ENCODE measurements around the gene SPATA1. TPM values are rescaled to one million over a fixed set of nuclear protein-coding genes. Genes with fewer than 3 reads are reported as not detected.
A peak's percentile ranks its signal among the peaks of the same experiment; 100 is the strongest.

The SPATA1 gene
- total and polyA plus RNA-seq, 2 donors (not counting 1 experiment from before 2014, with no cell fraction given): 0.73 to 8.6 TPM

DNA sequence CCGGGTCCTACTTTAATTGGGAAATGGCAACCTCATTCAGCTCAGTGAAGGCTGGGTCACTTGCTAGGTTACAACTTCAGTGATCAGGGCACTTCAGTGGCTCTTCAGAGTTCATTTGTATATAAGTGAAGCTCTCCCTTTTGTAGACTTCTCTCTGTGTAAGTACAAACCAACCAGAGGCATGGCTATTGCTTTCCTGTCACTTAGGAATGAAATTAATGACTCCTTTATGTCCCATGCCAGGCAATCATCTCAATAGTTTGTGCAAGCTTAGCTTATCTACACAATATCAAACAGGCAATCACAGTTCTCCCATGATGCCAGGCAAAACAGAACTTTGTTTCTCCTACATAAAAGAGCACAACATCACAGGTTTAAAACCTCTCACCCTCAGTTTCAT lies 90.8 kb downstream of the SPATA1 start:
- no peak overlapping the region for H2AFZ ChIP-seq (ENCODE audit: insufficient read depth, low read depth, low read length, poor library complexity, severe bottlenecking)
- H3K9me3 ChIP-seq (ENCODE audit: control extremely low read depth in 1 of 3, control insufficient read depth in 2 of 3, insufficient read depth in 1 of 3, low read length in 2 of 3): peaks cover 0 to 4% (median 1%) of the 10 kb centered on the region in 3 donors
- H4K20me1 ChIP-seq (ENCODE audit: control insufficient read depth, insufficient read depth, low read length, poor library complexity, severe bottlenecking): no peaks in the 10 kb centered on the region
- CTCF ChIA-PET: no interaction called here
- DNase-seq: no peak
- POLR2A ChIA-PET: no interaction called here
- 100% methylated on average over 1 of the region's 1 CpG for WGBS (ENCODE audit: insufficient coverage)
- no peak overlapping the region for H3K4me3 ChIP-seq (ENCODE audit: control extremely low read depth in 1 of 5, extremely low read depth in 1 of 5, insufficient read depth in 1 of 5, low read depth in 2 of 5, low read length in 4 of 5)
- no peak overlapping the region for H3K27ac Mint-ChIP-seq
- no peaks in the 10 kb centered on the region for H3K27me3 Mint-ChIP-seq
- intact Hi-C loops (cut with micrococcal nuclease): no loop called here
- no peak overlapping the region for H3K4me3 Mint-ChIP-seq
- H3K4me1 ChIP-seq (ENCODE audit: control insufficient read depth in 2 of 2, insufficient read depth in 2 of 2, low read length in 2 of 2): no peaks in the 10 kb centered on the region
- H3K79me2 ChIP-seq (ENCODE audit: control insufficient read depth, insufficient read depth, low read length): no peaks in the 10 kb centered on the region
- peaks cover 12% of the 10 kb centered on the region for H3K4me1 Mint-ChIP-seq
- TF ChIP-seq, protein P1, sequence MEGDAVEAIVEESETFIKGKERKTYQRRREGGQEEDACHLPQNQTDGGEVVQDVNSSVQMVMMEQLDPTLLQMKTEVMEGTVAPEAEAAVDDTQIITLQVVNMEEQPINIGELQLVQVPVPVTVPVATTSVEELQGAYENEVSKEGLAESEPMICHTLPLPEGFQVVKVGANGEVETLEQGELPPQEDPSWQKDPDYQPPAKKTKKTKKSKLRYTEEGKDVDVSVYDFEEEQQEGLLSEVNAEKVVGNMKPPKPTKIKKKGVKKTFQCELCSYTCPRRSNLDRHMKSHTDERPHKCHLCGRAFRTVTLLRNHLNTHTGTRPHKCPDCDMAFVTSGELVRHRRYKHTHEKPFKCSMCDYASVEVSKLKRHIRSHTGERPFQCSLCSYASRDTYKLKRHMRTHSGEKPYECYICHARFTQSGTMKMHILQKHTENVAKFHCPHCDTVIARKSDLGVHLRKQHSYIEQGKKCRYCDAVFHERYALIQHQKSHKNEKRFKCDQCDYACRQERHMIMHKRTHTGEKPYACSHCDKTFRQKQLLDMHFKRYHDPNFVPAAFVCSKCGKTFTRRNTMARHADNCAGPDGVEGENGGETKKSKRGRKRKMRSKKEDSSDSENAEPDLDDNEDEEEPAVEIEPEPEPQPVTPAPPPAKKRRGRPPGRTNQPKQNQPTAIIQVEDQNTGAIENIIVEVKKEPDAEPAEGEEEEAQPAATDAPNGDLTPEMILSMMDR (IDR thresholded peaks at IDR 0.05): no peak
- TF ChIP-seq EZH2 (IDR thresholded peaks at IDR 0.05; ENCODE audit: borderline replicate concordance, insufficient read depth, low read depth, low read length, poor library complexity, severe bottlenecking): no peak
- H3K27me3 ChIP-seq (replicated peaks in 1 of 4; ENCODE audit: control extremely low read depth in 1 of 4, control insufficient read depth in 3 of 4, insufficient read depth in 4 of 4, low read length in 3 of 4): no peaks in the 10 kb centered on the region
- no peak for ATAC-seq (ENCODE audit: low read depth)
- H3K36me3 ChIP-seq (replicated peaks in 1 of 2; ENCODE audit: control extremely low read depth in 1 of 2, control insufficient read depth in 1 of 2, extremely low read depth in 1 of 2, insufficient read depth in 2 of 2, low read length in 1 of 2): no peaks in the 10 kb centered on the region
- no peak overlapping the region for H3K27ac ChIP-seq (ENCODE audit: low read length in 2 of 2)
- H3K9ac ChIP-seq (ENCODE audit: low read length): no peak overlapping the region
- H3K9me3 Mint-ChIP-seq (ENCODE audit: insufficient read depth): peaks cover 2% of the 10 kb centered on the region
- no peak overlapping the region for H3K4me2 ChIP-seq (replicated peaks; ENCODE audit: low read depth, low read length, poor library complexity, severe bottlenecking)

DNA sequence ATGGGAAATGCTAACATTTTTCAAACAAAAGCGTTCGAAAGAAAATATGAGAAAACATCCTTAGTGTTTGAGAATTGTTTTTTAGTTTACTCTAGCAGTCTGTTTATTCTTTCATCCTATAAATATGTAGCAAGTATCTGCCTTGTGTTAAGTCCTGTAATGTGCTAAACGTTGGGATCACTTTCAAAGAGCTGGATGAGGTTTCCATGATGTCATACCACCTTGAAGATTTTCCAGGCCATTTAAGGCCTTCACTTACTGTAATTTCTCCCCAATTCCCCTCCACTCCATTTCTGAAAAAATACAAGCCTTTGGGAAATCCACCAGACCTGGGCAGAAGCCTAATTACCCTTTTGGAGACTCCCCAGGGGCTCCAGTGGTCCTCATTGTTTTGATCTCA lies 92.2 kb downstream of the SPATA1 start:
- no peak overlapping the region for H3K4me3 Mint-ChIP-seq
- ChIA-PET CTCF (no interaction called here), POLR2A (no interaction called here)
- Histone ChIP-seq H3K27ac (ENCODE audit: low read length in 2 of 2) (no peak overlapping the region), H3K9me3 (ENCODE audit: control extremely low read depth in 1 of 3, control insufficient read depth in 2 of 3, insufficient read depth in 1 of 3, low read length in 2 of 3) (peaks cover 0 to 1% (median 0%) of the 10 kb centered on the region in 3 donors), H3K27me3 (replicated peaks in 1 of 4; ENCODE audit: control extremely low read depth in 1 of 4, control insufficient read depth in 3 of 4, insufficient read depth in 4 of 4, low read length in 3 of 4) (no peaks in the 10 kb centered on the region), H3K36me3 (replicated peaks in 1 of 2; ENCODE audit: control extremely low read depth in 1 of 2, control insufficient read depth in 1 of 2, extremely low read depth in 1 of 2, insufficient read depth in 2 of 2, low read length in 1 of 2) (no peaks in the 10 kb centered on the region), H4K20me1 (ENCODE audit: control insufficient read depth, insufficient read depth, low read length, poor library complexity, severe bottlenecking) (no peaks in the 10 kb centered on the region), H3K4me1 (ENCODE audit: control insufficient read depth in 2 of 2, insufficient read depth in 2 of 2, low read length in 2 of 2) (no peaks in the 10 kb centered on the region), H3K79me2 (ENCODE audit: control insufficient read depth, insufficient read depth, low read length) (no peaks in the 10 kb centered on the region), H3K4me2 (replicated peaks; ENCODE audit: low read depth, low read length, poor library complexity, severe bottlenecking) (no peak overlapping the region), H3K9ac (ENCODE audit: low read length) (no peak overlapping the region), H3K4me3 (ENCODE audit: control extremely low read depth in 1 of 5, extremely low read depth in 1 of 5, insufficient read depth in 1 of 5, low read depth in 2 of 5, low read length in 4 of 5) (no peak overlapping the region), H2AFZ (ENCODE audit: insufficient read depth, low read depth, low read length, poor library complexity, severe bottlenecking) (peak overlapping the region; percentile 34)
- intact Hi-C loops (cut with micrococcal nuclease): no loop called here
- H3K4me1 Mint-ChIP-seq: peaks cover 12% of the 10 kb centered on the region
- H3K9me3 Mint-ChIP-seq (ENCODE audit: insufficient read depth): no peaks in the 10 kb centered on the region
- WGBS (ENCODE audit: insufficient coverage): no CpG with 5 or more reads among the region's 3 CpGs
- ATAC-seq (ENCODE audit: low read depth) (no peak), DNase-seq (no peak)
- H3K27me3 Mint-ChIP-seq: no peaks in the 10 kb centered on the region
- TF ChIP-seq, protein P1 (IDR thresholded peaks at IDR 0.05): no peak
- no peak for TF ChIP-seq EZH2 (IDR thresholded peaks at IDR 0.05; ENCODE audit: borderline replicate concordance, insufficient read depth, low read depth, low read length, poor library complexity, severe bottlenecking)
- no peak overlapping the region for H3K27ac Mint-ChIP-seq

Measured in B cell (primary cell).